ENCODE measurements around the gene SLC5A4. TPM values are rescaled to one million over a fixed set of nuclear protein-coding genes. Genes with fewer than 3 reads are reported as not detected.

Gene SLC5A4
- total RNA-seq, 2 experiments from 2014 or later = not detected

GRCh38 chr22:32204856-32205722, 50.1 kb downstream of the SLC5A4 start, which contains the start of gene RFPL2:
Gene RFPL2, minus strand, starts transcription at chr22:32205073. Its CDS starts 2,622 bp downstream, at chr22:32202451.
- peaks cover 66% of the 10 kb centered on the region for H3K4me1 ChIP-seq (ENCODE audit: insufficient read depth, low read length)

GRCh38 chr22:32204040-32204855, 50.9 kb downstream of the SLC5A4 start:
- H3K27ac ChIP-seq (ENCODE audit: low read depth in 1 of 2, low read length in 2 of 2) = no peak overlapping the region
- Mint-ChIP-seq H3K27ac (peak overlapping the region; percentile 85), H3K27me3 (peaks cover 33% of the 10 kb centered on the region), H3K36me3 (ENCODE audit: low read depth) (no peaks in the 10 kb centered on the region), H3K9me3 (no peaks in the 10 kb centered on the region), H3K4me1 (ENCODE audit: low read depth) (peaks cover 54% of the 10 kb centered on the region), H3K4me3 (peak overlapping the region; percentile 89)
- ChIA-PET POLR2A (no interaction called here), CTCF (no interaction called here)
- peaks cover 0 to 3% of the 10 kb centered on the region in 2 experiments for H3K9me3 ChIP-seq (ENCODE audit: control insufficient read depth in 1 of 2, insufficient read depth in 1 of 2, low read length in 2 of 2)
- no peaks in the 10 kb centered on the region for H3K36me3 ChIP-seq (ENCODE audit: insufficient read depth, low read length)
- TF ChIP-seq CTCF (IDR thresholded peaks at IDR 0.05) = no peak
- peaks cover 70% of the 10 kb centered on the region for H3K4me1 ChIP-seq (ENCODE audit: insufficient read depth, low read length)
- H3K4me3 ChIP-seq (ENCODE audit: low read length) = peak overlapping the region; percentile 58
- intact Hi-C loops (cut with DNase I, micrococcal nuclease) = loop anchor here in 1 of 2 experiments (5.0 kb wide), 2 partner anchors 63 to 268 kb away; partner anchors contain the start of gene FBXO7
- peaks cover 9% of the 10 kb centered on the region in 2 experiments for H3K27me3 ChIP-seq (ENCODE audit: control insufficient read depth in 1 of 2, insufficient read depth in 2 of 2, low read length in 2 of 2)
- DNase-seq = peak in 5 of 14 experiments; percentile 10 to 54 (median 34)
- ATAC-seq (ENCODE audit: poor library complexity) = peak; percentile 33

More at GRCh38 chr22:32204856-32205722, 50.1 kb downstream of the SLC5A4 start, which contains the start of gene RFPL2:
- H3K27ac Mint-ChIP-seq = peak within 1 kb of the TSS; percentile 85
- H3K4me3 Mint-ChIP-seq = peak within 1 kb of the TSS; percentile 89
- H3K36me3 ChIP-seq (ENCODE audit: insufficient read depth, low read length) = no peaks in the 10 kb centered on the region
- intact Hi-C loops (cut with DNase I, micrococcal nuclease) = loop anchor here in 1 of 2 experiments (5.0 kb wide), 4 partner anchors 62 to 543 kb away; partner anchors contain the start of genes FBXO7 and PISD
- ATAC-seq (ENCODE audit: poor library complexity) = peak; percentile 80
- DNase-seq = peak in 9 of 14 experiments; percentile 22 to 76 (median 44)
- ChIA-PET POLR2A (no interaction called here), CTCF (no interaction called here)
- peaks cover 9% of the 10 kb centered on the region in 2 experiments for H3K27me3 ChIP-seq (ENCODE audit: control insufficient read depth in 1 of 2, insufficient read depth in 2 of 2, low read length in 2 of 2)
- peak within 1 kb of the TSS; percentile 58 for H3K4me3 ChIP-seq (ENCODE audit: low read length)
- no peaks in the 10 kb centered on the region for H3K9me3 Mint-ChIP-seq
- no peaks in the 10 kb centered on the region for H3K36me3 Mint-ChIP-seq (ENCODE audit: low read depth)
- peaks cover 0 to 3% of the 10 kb centered on the region in 2 experiments for H3K9me3 ChIP-seq (ENCODE audit: control insufficient read depth in 1 of 2, insufficient read depth in 1 of 2, low read length in 2 of 2)
- peaks cover 53% of the 10 kb centered on the region for H3K4me1 Mint-ChIP-seq (ENCODE audit: low read depth)
- no peak within 1 kb of the TSS for H3K27ac ChIP-seq (ENCODE audit: low read depth in 1 of 2, low read length in 2 of 2)
- TF ChIP-seq CTCF (IDR thresholded peaks at IDR 0.05) = no peak
- peaks cover 37% of the 10 kb centered on the region for H3K27me3 Mint-ChIP-seq
